OCI-LY1 (cell line): Measurements from ENCODE around the gene MAP4.

ENCODE experiments used
- H2AFZ ChIP-seq: fragments of 200-600 bp; sonication (generic), shearing (Covaris generic); 2 replicates; pipeline ENCODE4 v1.6.0; 2014; ENCODE audit warnings: antibody characterized with exemption, mild to moderate bottlenecking, low read length
- H3F3A ChIP-seq: fragments of 200-600 bp; sonication (generic), shearing (Covaris generic); 2 replicates; pipeline ENCODE4 v1.6.0; 2014; ENCODE audit warnings: mild to moderate bottlenecking, antibody characterized with exemption, low read length, moderate library complexity; ENCODE audit not compliant: insufficient read depth
- H3K27ac ChIP-seq: fragments of 200-600 bp; sonication (generic); 2 replicates; pipeline ENCODE4 v1.5.1; 2014; ENCODE audit warnings: low read length, mixed run types, mild to moderate bottlenecking, low read depth; ENCODE audit not compliant: poor library complexity, severe bottlenecking
- H3K27me3 ChIP-seq: fragments of 200-600 bp; sonication (generic); 2 replicates; pipeline ENCODE4 v1.6.0; 2014; ENCODE audit warnings: antibody characterized with exemption, mild to moderate bottlenecking, low read length, moderate library complexity; ENCODE audit not compliant: insufficient read depth
- H3K36me3 ChIP-seq: fragments of 200-600 bp; sonication (generic); 2 replicates; pipeline ENCODE4 v1.6.1; 2014; ENCODE audit warnings: mild to moderate bottlenecking, antibody characterized with exemption, low read length, moderate library complexity, mixed read lengths; ENCODE audit not compliant: insufficient read depth
- H3K4me1 ChIP-seq: fragments of 200-600 bp; sonication (generic); 2 replicates; pipeline ENCODE4 v1.5.1; 2014; ENCODE audit warnings: mild to moderate bottlenecking, low read length, moderate library complexity; ENCODE audit not compliant: insufficient read depth, severe bottlenecking
- H3K4me2 ChIP-seq: fragments of 200-600 bp; sonication (generic), shearing (Covaris generic); 2 replicates; pipeline ENCODE4 v1.6.1; 2014; ENCODE audit warnings: low read length
- H3K4me3 ChIP-seq: fragments of 200-600 bp; sonication (generic); 2 replicates; pipeline ENCODE4 v1.5.1; 2014; ENCODE audit warnings: low read length, low read depth, mild to moderate bottlenecking, mixed read lengths; ENCODE audit not compliant: poor library complexity, severe bottlenecking
- H3K79me2 ChIP-seq: fragments of 200-600 bp; shearing (Covaris generic); 2 replicates; pipeline ENCODE4 v1.6.1; 2016; ENCODE audit warnings: mixed run types, low read length, mixed read lengths; ENCODE audit not compliant: insufficient read depth
- H3K9ac ChIP-seq: fragments of 200-600 bp; sonication (generic), shearing (Covaris generic); 2 replicates; pipeline ENCODE4 v1.6.1; 2014; ENCODE audit warnings: mild to moderate bottlenecking, low read length, mixed read lengths
- H3K9me2 ChIP-seq: fragments of 200-600 bp; sonication (generic), shearing (Covaris generic); 2 replicates; pipeline ENCODE4 v1.6.1; 2014; ENCODE audit warnings: low read depth, mild to moderate bottlenecking, low read length, mixed read lengths
- H3K9me3 ChIP-seq: fragments of 200-600 bp; shearing (Covaris generic); 2 replicates; pipeline ENCODE4 v1.6.1; 2014; ENCODE audit warnings: low read length, mixed read lengths
- H4K20me1 ChIP-seq: fragments of 200-600 bp; sonication (generic), shearing (Covaris generic); 2 replicates; pipeline ENCODE4 v1.6.0; 2016; ENCODE audit warnings: mild to moderate bottlenecking, low read length; ENCODE audit not compliant: insufficient read depth
- CTCF ChIP-seq: fragments of 200-600 bp; sonication (generic), shearing (Covaris generic); IDR thresholded peaks from 2 replicates; pipeline ENCODE4 v1.5.1; 2017; ENCODE audit warnings: mild to moderate bottlenecking, antibody characterized with exemption, low read length, moderate library complexity, mixed read lengths
- EZH2 ChIP-seq: fragments of 200-600 bp; sonication (generic), shearing (Covaris generic); IDR thresholded peaks from 2 replicates; pipeline ENCODE4 v1.8.0; 2017; ENCODE audit warnings: borderline replicate concordance, mixed run types, mild to moderate bottlenecking, antibody characterized with exemption, low read length, moderate library complexity, mixed read lengths

MAP4 gene

GRCh38 chr3:47961815-47962606 is 54.2 kb downstream of the MAP4 start:
- no peak overlapping the region for H3K27ac ChIP-seq
- no peak overlapping the region for H2AFZ ChIP-seq
- H3K9me3 ChIP-seq, result no peaks in the 10 kb centered on the region
- no peaks in the 10 kb centered on the region for H3K79me2 ChIP-seq
- H3K4me2 ChIP-seq, result no peak overlapping the region
- no peaks in the 10 kb centered on the region for H3F3A ChIP-seq
- H3K4me3 ChIP-seq, result no peak overlapping the region
- TF ChIP-seq EZH2, result no peak
- no peak for TF ChIP-seq CTCF
- no peaks in the 10 kb centered on the region for H3K9me2 ChIP-seq
- H3K4me1 ChIP-seq, result no peaks in the 10 kb centered on the region
- no peaks in the 10 kb centered on the region for H4K20me1 ChIP-seq
- H3K27me3 ChIP-seq, result no peaks in the 10 kb centered on the region
- H3K9ac ChIP-seq, result no peak overlapping the region
- H3K36me3 ChIP-seq, result no peaks in the 10 kb centered on the region; the same call in 1 of the 2 replicates

- H3K4me1 ChIP-seq, result no peaks in the 10 kb centered on the region
- no peaks in the 10 kb centered on the region for H3K9me3 ChIP-seq
- no peak overlapping the region for H2AFZ ChIP-seq
- no peaks in the 10 kb centered on the region for H3K79me2 ChIP-seq
- no peaks in the 10 kb centered on the region for H3K27me3 ChIP-seq
- no peaks in the 10 kb centered on the region; the same call in 1 of the 2 replicates for H3K36me3 ChIP-seq
- H3K27ac ChIP-seq, result no peak overlapping the region
- no peak overlapping the region for H3K4me2 ChIP-seq
- no peaks in the 10 kb centered on the region for H4K20me1 ChIP-seq
- H3K9me2 ChIP-seq, result no peaks in the 10 kb centered on the region
- no peak overlapping the region for H3K4me3 ChIP-seq
- no peaks in the 10 kb centered on the region for H3F3A ChIP-seq
- H3K9ac ChIP-seq, result no peak overlapping the region
- TF ChIP-seq CTCF, result no peak
- no peak for TF ChIP-seq EZH2
These were observed 55.2 kb downstream of the MAP4 start for GRCh38 chr3:47961036-47961435.

GRCh38 chr3:47956521-47956920 is 59.7 kb downstream of the MAP4 start:
- no peak for TF ChIP-seq CTCF
- TF ChIP-seq EZH2, result no peak
- no peaks in the 10 kb centered on the region for H3F3A ChIP-seq
- H3K4me2 ChIP-seq, result no peak overlapping the region
- H2AFZ ChIP-seq, result no peak overlapping the region
- H3K4me3 ChIP-seq, result no peak overlapping the region
- H3K4me1 ChIP-seq, result no peaks in the 10 kb centered on the region
- H3K9me2 ChIP-seq, result no peaks in the 10 kb centered on the region
- H3K9me3 ChIP-seq, result no peaks in the 10 kb centered on the region
- H3K27me3 ChIP-seq, result no peaks in the 10 kb centered on the region
- no peak overlapping the region for H3K27ac ChIP-seq
- no peaks in the 10 kb centered on the region for H4K20me1 ChIP-seq
- no peaks in the 10 kb centered on the region for H3K79me2 ChIP-seq
- H3K36me3 ChIP-seq, result no peaks in the 10 kb centered on the region
- no peak overlapping the region for H3K9ac ChIP-seq
